K562 (cell line): ENCODE measurements around the gene HSD11B1L. TPM values are rescaled to one million over a fixed set of nuclear protein-coding genes. Genes with fewer than 3 reads are reported as not detected.

Experiments
- ARHGAP35 ChIP-seq: fragments of 450-650 bp; IDR thresholded peaks from 2 replicates; pipeline ENCODE4 v1.6.1; 2018; ENCODE audit not compliant: partially characterized antibody
- EGR1 ChIP-seq: fragments of 450-650 bp; conservative IDR thresholded peaks from 2 replicates; pipeline ENCODE4 v1.6.1; 2017; ENCODE audit warnings: mild to moderate bottlenecking
- ELF4 ChIP-seq: fragments of 450-650 bp; formaldehyde crosslinking; IDR thresholded peaks from 2 replicates; pipeline ENCODE4 v1.4.0; 2022; ENCODE audit warnings: missing genetic modification characterization
- EP300 ChIP-seq: IDR thresholded peaks from 2 replicates; pipeline ENCODE4 v1.6.1; 2012; ENCODE audit warnings: low read length, improper control_type of control experiment
- GABPA ChIP-seq: fragments of 200-800 bp; sonication (Bioruptor generic); conservative IDR thresholded peaks from 2 replicates; pipeline ENCODE4 v1.6.1; 2016; ENCODE audit warnings: low read depth, missing genetic modification characterization, missing compliant biosample characterization
- ILK ChIP-seq: fragments of 450-650 bp; IDR thresholded peaks from 2 replicates; pipeline ENCODE4 v1.6.1; 2016; ENCODE audit warnings: missing genetic modification characterization, low read depth, mild to moderate bottlenecking, missing compliant biosample characterization, moderate library complexity, borderline replicate concordance
- IRF1 ChIP-seq: sonication (generic); formaldehyde crosslinking; IDR thresholded peaks from 2 replicates; pipeline ENCODE4 v1.8.0; 2022; ENCODE audit warnings: missing genetic modification reagents, mild to moderate bottlenecking, borderline replicate concordance
- JUND ChIP-seq, 2 experiments: IDR thresholded peaks; 2 replicates in 1 of 2; 3 replicates in 1 of 2; pipeline ENCODE4 v1.6.1; 2011; ENCODE audit warnings: borderline replicate concordance in 2 of 2, low read depth in 2 of 2, low read length in 2 of 2, improper control_type of control experiment in 1 of 2, missing biosample characterization in 1 of 2, missing genetic modification characterization in 1 of 2, missing genetic modification reagents in 1 of 2
- NCOA6 ChIP-seq: fragments of 450-650 bp; IDR thresholded peaks from 2 replicates; pipeline ENCODE4 v1.6.1; 2017; ENCODE audit warnings: mild to moderate bottlenecking
- RAD21 ChIP-seq, 2 experiments: fragments of 250-450 bp in 1 of 2; fragments of 450-650 bp in 1 of 2; sonication (Bioruptor Pico) in 1 of 2; formaldehyde crosslinking in 1 of 2; IDR thresholded peaks in 1 of 2; conservative IDR thresholded peaks in 1 of 2; 2 replicates each; pipeline versions ENCODE4 v1.4.0 to v1.8.0; 2020 to 2022; ENCODE audit warnings: mild to moderate bottlenecking in 2 of 2, moderate library complexity in 1 of 2
- SMARCE1 ChIP-seq: fragments of 450-650 bp; IDR thresholded peaks from 2 replicates; pipeline ENCODE4 v1.7.1; 2016; ENCODE audit warnings: mild to moderate bottlenecking
- TAF15 ChIP-seq: fragments of 200-400 bp; formaldehyde crosslinking; IDR thresholded peaks from 2 replicates; pipeline ENCODE4 v1.6.1; 2017; ENCODE audit warnings: mild to moderate bottlenecking, low read depth, low read length, moderate library complexity
- ZBTB33 ChIP-seq: sonication (generic); formaldehyde crosslinking; IDR thresholded peaks from 2 replicates; pipeline ENCODE4 v1.8.1; 2023; ENCODE audit warnings: mild to moderate bottlenecking, missing genetic modification reagents
- ZFP30 ChIP-seq: fragments of 250-450 bp; sonication (Bioruptor Pico); IDR thresholded peaks from 2 replicates; pipeline ENCODE4 v1.8.0; 2022; ENCODE audit warnings: moderate library complexity, mild to moderate bottlenecking, inconsistent platforms, borderline replicate concordance
- ZFPM2 ChIP-seq: fragments of 250-450 bp; sonication (Bioruptor Pico); IDR thresholded peaks from 2 replicates; pipeline ENCODE4 v1.5.1; 2022; ENCODE audit warnings: mild to moderate bottlenecking
- ZNF133 ChIP-seq: fragments of 250-450 bp; sonication (Bioruptor Pico); IDR thresholded peaks from 2 replicates; pipeline ENCODE4 v1.4.0; 2020; ENCODE audit warnings: mild to moderate bottlenecking
- ZNF184 ChIP-seq: sonication (generic); formaldehyde crosslinking; IDR thresholded peaks from 2 replicates; pipeline ENCODE4 v1.5.0; 2020; ENCODE audit warnings: missing genetic modification reagents
- ZNF212 ChIP-seq: fragments of 450-650 bp; formaldehyde crosslinking; IDR thresholded peaks from 2 replicates; pipeline ENCODE4 v1.4.0; 2020; ENCODE audit warnings: mild to moderate bottlenecking
- ZNF668 ChIP-seq: fragments of 250-450 bp; sonication (Bioruptor Pico); IDR thresholded peaks from 2 replicates; pipeline ENCODE4 v1.8.0; 2022; ENCODE audit warnings: mild to moderate bottlenecking, inconsistent platforms
- ZNF780A ChIP-seq: fragments of 250-450 bp; sonication (Bioruptor Pico); IDR thresholded peaks from 2 replicates; pipeline ENCODE4 v1.5.0; 2021; ENCODE audit warnings: mild to moderate bottlenecking
- polyA plus RNA-seq, 8 experiments: library from polyadenylated mRNA; depleted of rRNA in 4 of 8; stranded (reverse) in 5 of 8; unstranded in 3 of 8; fragments of >200 nt; fragmentation: Nextera tagmentation in 2 of 8; fragmentation: Illumina TruSeq in 1 of 8; extraction: Ambion mirVana in 2 of 8; extraction: Trizol in 1 of 8; gene quantifications; 2 replicates each; pipeline versions ENCODE4 v1.2.1 to v1.2.3, GENCODE V29; 2011 to 2014; ENCODE audit warnings: inconsistent platforms in 1 of 8, missing spikeins in 1 of 8
- total RNA-seq, 7 experiments: library from RNA; depleted of rRNA in 6 of 7; stranded (reverse); fragments of >200 nt in 6 of 7; fragmentation: Illumina TruSeq in 2 of 7; extraction: Trizol in 2 of 7; gene quantifications; 2 replicates each; pipeline versions ENCODE4 v1.2.1 to v1.2.3, GENCODE V29; 2011 to 2021; ENCODE audit warnings: low replicate concordance in 1 of 7
- TF ChIP-seq, protein P1 (sequence below): fragments of 200-800 bp; sonication (Bioruptor generic); IDR thresholded peaks from 2 replicates; pipeline ENCODE4 v1.6.1; 2016; ENCODE audit warnings: missing genetic modification characterization, missing compliant biosample characterization

The HSD11B1L gene
- total and polyA plus RNA-seq, 9 of the 15 experiments (the other 6 are each of a cell fraction or from before 2014, with no cell fraction given) = 0.31 to 7.7 (median 2.3) TPM

DNA sequence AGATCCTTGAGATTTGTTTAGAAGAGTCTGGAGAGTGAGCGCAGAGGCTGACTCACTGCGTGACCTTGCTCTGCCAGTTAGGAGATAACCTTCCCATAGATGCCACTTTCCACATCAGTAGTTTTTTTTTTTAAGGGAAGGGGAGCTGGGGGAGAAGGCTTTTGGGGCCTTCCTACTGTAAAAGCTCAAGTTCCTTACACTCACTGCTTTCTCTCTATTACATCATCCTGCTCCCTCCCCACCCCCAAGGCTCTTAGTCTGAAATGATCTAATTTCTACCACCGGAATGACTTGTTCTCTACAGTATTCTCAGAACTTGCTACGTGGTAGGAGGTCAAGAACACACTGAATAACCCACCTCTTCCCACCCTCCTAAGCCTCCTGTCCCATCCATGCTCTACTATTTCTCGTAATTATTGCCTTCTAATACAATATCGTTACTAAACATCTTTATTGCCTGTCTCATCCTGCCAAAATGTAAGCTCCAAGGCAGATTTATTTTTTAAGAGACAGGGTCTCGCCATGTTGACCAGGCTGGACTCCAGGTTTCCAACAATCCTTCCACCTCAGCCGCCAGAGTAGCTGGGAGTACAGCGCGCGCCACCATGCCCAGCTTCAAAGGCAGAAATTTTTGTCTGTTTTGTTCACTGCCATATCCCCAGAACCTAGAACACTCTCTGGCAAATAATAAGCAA is 37.9 kb downstream of the HSD11B1L start (continued):
- no peak; the same call in 1 of the 2 replicates for TF ChIP-seq IRF1 (CRISPR knock-in tag)
- peak; percentile 74; the same call in 1 of the 2 replicates for TF ChIP-seq ZFPM2
- no peak for TF ChIP-seq ZNF133 (CRISPR knock-in tag)
- TF ChIP-seq EP300 = peak; percentile 91
- TF ChIP-seq ZNF668 (CRISPR knock-in tag) = no peak
- TF ChIP-seq NCOA6 = no peak
- no peak for TF ChIP-seq ZNF212
- TF ChIP-seq, protein P1, sequence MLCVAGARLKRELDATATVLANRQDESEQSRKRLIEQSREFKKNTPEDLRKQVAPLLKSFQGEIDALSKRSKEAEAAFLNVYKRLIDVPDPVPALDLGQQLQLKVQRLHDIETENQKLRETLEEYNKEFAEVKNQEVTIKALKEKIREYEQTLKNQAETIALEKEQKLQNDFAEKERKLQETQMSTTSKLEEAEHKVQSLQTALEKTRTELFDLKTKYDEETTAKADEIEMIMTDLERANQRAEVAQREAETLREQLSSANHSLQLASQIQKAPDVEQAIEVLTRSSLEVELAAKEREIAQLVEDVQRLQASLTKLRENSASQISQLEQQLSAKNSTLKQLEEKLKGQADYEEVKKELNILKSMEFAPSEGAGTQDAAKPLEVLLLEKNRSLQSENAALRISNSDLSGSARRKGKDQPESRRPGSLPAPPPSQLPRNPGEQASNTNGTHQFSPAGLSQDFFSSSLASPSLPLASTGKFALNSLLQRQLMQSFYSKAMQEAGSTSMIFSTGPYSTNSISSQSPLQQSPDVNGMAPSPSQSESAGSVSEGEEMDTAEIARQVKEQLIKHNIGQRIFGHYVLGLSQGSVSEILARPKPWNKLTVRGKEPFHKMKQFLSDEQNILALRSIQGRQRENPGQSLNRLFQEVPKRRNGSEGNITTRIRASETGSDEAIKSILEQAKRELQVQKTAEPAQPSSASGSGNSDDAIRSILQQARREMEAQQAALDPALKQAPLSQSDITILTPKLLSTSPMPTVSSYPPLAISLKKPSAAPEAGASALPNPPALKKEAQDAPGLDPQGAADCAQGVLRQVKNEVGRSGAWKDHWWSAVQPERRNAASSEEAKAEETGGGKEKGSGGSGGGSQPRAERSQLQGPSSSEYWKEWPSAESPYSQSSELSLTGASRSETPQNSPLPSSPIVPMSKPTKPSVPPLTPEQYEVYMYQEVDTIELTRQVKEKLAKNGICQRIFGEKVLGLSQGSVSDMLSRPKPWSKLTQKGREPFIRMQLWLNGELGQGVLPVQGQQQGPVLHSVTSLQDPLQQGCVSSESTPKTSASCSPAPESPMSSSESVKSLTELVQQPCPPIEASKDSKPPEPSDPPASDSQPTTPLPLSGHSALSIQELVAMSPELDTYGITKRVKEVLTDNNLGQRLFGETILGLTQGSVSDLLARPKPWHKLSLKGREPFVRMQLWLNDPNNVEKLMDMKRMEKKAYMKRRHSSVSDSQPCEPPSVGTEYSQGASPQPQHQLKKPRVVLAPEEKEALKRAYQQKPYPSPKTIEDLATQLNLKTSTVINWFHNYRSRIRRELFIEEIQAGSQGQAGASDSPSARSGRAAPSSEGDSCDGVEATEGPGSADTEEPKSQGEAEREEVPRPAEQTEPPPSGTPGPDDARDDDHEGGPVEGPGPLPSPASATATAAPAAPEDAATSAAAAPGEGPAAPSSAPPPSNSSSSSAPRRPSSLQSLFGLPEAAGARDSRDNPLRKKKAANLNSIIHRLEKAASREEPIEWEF = no peak
- no peak for TF ChIP-seq EGR1
- TF ChIP-seq ZBTB33 (CRISPR knock-in tag) = no peak
- TF ChIP-seq ARHGAP35 = no peak
- TF ChIP-seq ILK (tag) = no peak
- TF ChIP-seq TAF15 = no peak
- peak; percentile 4 to 13; a peak in 1 of 4 replicates for TF ChIP-seq RAD21 (CRISPR knock-in tag; conservative IDR thresholded peaks at IDR 0.05 in 1 of 2, IDR thresholded peaks at IDR 0.05 in 1 of 2)
- no peak for TF ChIP-seq GABPA (tag)
- no peak for TF ChIP-seq ZNF184
- no peak for TF ChIP-seq ZFP30 (CRISPR knock-in tag)
- TF ChIP-seq SMARCE1 = peak; percentile 78; the same call in 1 of the 2 replicates
- peak; percentile 55; the same call in 1 of the 2 replicates for TF ChIP-seq ZNF780A (CRISPR knock-in tag)
- TF ChIP-seq ELF4 = no peak
- TF ChIP-seq JUND (IDR thresholded peaks at IDR 0.05; ENCODE audit: borderline replicate concordance, low read depth, low read length) = peak; percentile 92
- peak; percentile 89 for TF ChIP-seq JUND (tag; IDR thresholded peaks at IDR 0.05; ENCODE audit: borderline replicate concordance, low read depth, low read length)
